SH-SY5Y (cell line): Measurements from ENCODE around the gene ARHGAP23.

Experiments
- GATA2 ChIP-seq: IDR thresholded peaks from 2 replicates; pipeline ENCODE4 v1.6.1; 2011; ENCODE audit warnings: mild to moderate bottlenecking, low read depth, low read length
- GATA3 ChIP-seq: IDR thresholded peaks from 2 replicates; pipeline ENCODE4 v1.6.1; 2011; ENCODE audit warnings: low read depth, mild to moderate bottlenecking, low read length, moderate library complexity

Gene ARHGAP23

DNA sequence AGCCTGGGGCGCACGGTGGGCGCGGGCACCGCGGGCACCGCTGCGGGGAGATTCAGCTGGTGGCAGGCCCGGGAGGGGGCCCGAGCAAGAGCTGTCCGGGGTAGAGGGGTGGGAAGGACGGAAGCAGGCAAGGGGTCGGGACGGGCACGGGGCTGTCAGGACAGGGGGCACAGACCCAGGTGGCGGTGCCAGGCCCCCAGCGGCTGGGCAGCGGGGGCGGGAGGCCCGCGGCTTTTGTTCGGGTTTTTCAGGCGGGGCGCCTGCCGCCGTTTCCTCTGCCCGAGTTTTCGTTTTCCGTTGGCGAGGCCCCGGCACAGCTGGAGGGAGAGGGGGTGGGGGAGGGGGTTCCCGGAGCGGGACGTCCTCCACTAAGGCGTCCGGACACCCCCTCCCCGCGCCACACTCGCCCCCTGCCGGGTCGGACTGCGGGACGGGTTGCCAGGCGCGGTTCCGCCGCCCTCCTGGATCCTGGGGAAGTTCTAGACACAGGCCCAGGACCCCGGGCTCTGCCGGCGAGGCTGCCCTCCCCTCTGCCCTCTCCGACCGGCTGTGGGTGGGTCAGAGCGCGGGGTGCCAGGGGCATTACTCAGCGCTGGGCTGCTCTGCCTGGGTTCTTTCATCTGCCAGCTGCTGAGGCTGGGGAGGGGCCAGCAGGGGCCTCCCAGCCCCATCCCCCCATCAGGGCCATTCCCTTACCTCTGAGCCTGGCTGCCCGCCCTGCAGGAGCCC, 543 bp downstream of the ARHGAP23 start:
- TF ChIP-seq GATA2 = no peak

- TF ChIP-seq GATA3 (no peak), GATA2 (no peak)
These were observed 1.3 kb downstream of the ARHGAP23 start for GRCh38 chr17:38429476-38430100.

GRCh38 chr17:38430316-38430715, 2.1 kb downstream of the ARHGAP23 start:
- TF ChIP-seq GATA3 = no peak
- no peak for TF ChIP-seq GATA2

DNA sequence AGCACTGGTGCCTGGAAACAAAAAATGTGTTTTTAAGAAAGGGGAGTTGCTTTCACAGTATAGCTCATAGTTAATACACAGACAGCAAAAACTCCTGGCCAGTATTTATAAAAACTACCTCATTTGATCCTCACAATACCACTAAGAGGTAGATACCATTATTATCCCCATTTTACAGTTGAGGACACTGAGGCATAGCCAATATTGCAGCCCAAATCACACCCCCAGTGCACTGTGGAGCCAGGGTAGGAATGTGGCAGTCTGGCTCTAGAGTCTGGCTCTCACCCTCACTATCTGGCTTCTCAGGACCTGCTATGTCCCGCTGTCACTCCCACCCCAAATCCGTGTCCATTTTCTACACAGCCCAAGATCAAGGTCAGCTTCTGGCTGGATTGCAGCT, 2.6 kb downstream of the ARHGAP23 start:
- TF ChIP-seq GATA3 (no peak), GATA2 (no peak)

DNA sequence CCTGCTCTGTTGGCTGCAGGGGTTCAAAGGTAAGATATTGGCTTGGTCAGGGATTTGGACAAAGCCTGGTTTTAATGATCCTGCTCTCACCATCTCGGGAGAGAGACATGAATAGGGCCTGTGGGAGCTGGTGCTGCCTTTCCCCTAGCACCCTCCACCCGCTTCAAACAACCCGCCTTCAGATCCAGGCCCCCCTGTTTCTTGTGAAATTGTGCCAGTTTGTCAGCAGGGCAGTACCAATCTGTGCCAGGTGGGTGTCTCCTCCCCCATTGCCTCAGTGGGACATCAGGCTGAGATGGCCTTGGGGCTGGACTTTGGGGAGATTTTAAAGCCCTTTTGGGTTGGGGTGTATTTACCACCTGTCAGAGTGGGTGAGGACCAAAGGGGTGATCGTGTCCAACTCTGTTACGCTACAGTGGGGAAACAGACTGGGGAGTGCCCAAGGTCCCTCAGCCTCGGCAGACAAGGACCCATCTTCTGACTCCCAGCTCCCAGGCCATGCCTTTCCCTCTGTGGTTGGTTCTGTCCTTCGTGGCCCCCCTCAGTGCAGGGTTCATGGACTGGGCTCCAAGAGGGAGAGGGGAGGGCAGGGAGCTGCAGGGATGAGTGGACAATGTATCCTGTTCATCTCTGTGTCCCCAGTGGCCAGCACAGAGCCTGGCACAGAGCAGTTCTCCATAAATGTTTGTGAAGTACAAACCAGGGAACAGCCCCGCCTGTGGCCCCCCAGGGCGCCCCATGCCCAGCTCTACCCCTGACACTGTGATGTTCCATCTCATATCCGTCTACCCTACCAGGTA, 3.3 kb downstream of the ARHGAP23 start:
- TF ChIP-seq GATA2 (no peak), GATA3 (no peak)

GRCh38 chr17:38434178-38434665, 6.0 kb downstream of the ARHGAP23 start:
- TF ChIP-seq GATA2 (no peak), GATA3 (no peak)

GRCh38 chr17:38435795-38436194, 7.5 kb downstream of the ARHGAP23 start:
- TF ChIP-seq GATA3 = no peak
- TF ChIP-seq GATA2 = peak; percentile 73

- TF ChIP-seq GATA2 (no peak), GATA3 (no peak)
These were observed 8.1 kb downstream of the ARHGAP23 start for GRCh38 chr17:38436386-38436785.

GRCh38 chr17:38439436-38439835, 11.2 kb downstream of the ARHGAP23 start:
- TF ChIP-seq GATA2 (no peak), GATA3 (no peak)

GRCh38 chr17:38440614-38441397, 12.5 kb downstream of the ARHGAP23 start:
- no peak for TF ChIP-seq GATA3
- TF ChIP-seq GATA2 = no peak

- TF ChIP-seq GATA3 (no peak), GATA2 (no peak)
These were observed 13.3 kb downstream of the ARHGAP23 start for GRCh38 chr17:38441429-38442061.

GRCh38 chr17:38442548-38442947, 14.3 kb downstream of the ARHGAP23 start:
- TF ChIP-seq GATA3 = no peak
- no peak for TF ChIP-seq GATA2

- TF ChIP-seq GATA3 (no peak), GATA2 (no peak)
These were observed 15.2 kb downstream of the ARHGAP23 start for GRCh38 chr17:38443356-38444031.
